PC-3 (cell line): ENCODE results near the gene FIGNL1. TPM values are rescaled to one million over a fixed set of nuclear protein-coding genes. Genes with fewer than 3 reads are reported as not detected.

ENCODE experiments used
- ATAC-seq: fragments of 200-7000 bp; cut with Tn5 transposase; 2 replicates; pipeline ENCODE4 v1.9.1; 2020; ENCODE audit warnings: mild to moderate bottlenecking, moderate library complexity
- BruUV-seq: library from RNA; stranded (reverse); fragments of 400-500 nt; replicated peaks from 2 replicates; lab custom pipeline; 2021; lab: Mats Ljungman, UMichigan
- CTCF ChIA-PET: fragments of 300-600 bp; sonication (Branson Sonifier 250); formaldehyde crosslinking; loops from one replicate; lab custom pipeline; 2022; ENCODE audit warnings: antibody characterized with exemption; lab: Charles Lee
- POLR2A ChIA-PET: fragments of 300-600 bp; sonication (Branson Sonifier 250); formaldehyde crosslinking; loops from one replicate; lab custom pipeline; 2022; ENCODE audit warnings: antibody characterized with exemption; ENCODE audit not compliant: unreplicated experiment; lab: Charles Lee
- DNase-seq: peaks from one replicate; pipeline ENCODE4 v3.0.0-alpha.2; 2015
- H2AFZ ChIP-seq: fragments of 300-600 bp; sonication (generic); 2 replicates; pipeline ENCODE4 v1.6.0; 2016; ENCODE audit warnings: antibody characterized with exemption, low read length
- H3F3A ChIP-seq: fragments of 300-600 bp; sonication (generic); one replicate; pipeline ENCODE4 v1.6.0; 2017; ENCODE audit warnings: antibody characterized with exemption, low read length, control low read depth, mild to moderate bottlenecking; ENCODE audit not compliant: unreplicated experiment
- H3K27ac ChIP-seq: fragments of 300-600 bp; sonication (generic); 2 replicates; pipeline ENCODE4 v1.5.1; 2016; ENCODE audit warnings: mild to moderate bottlenecking, low read length
- H3K27me3 ChIP-seq: fragments of 300-600 bp; sonication (generic); 2 replicates; pipeline ENCODE4 v1.6.1; 2016; ENCODE audit warnings: low read length, mixed read lengths
- H3K36me3 ChIP-seq: fragments of 300-600 bp; sonication (generic); 2 replicates; pipeline ENCODE4 v1.6.1; 2016; ENCODE audit warnings: low read depth, mixed run types, low read length, mixed read lengths
- H3K4me1 ChIP-seq: fragments of 300-600 bp; sonication (generic); 2 replicates; pipeline ENCODE4 v1.5.1; 2016; ENCODE audit warnings: low read length; ENCODE audit not compliant: insufficient read depth
- H3K4me2 ChIP-seq: fragments of 300-600 bp; sonication (generic); 2 replicates; pipeline ENCODE4 v1.6.0; 2016; ENCODE audit warnings: low read length
- H3K4me3 ChIP-seq: fragments of 300-600 bp; sonication (generic); 2 replicates; pipeline ENCODE4 v1.5.1; 2016; ENCODE audit warnings: mild to moderate bottlenecking, low read length, mixed read lengths
- H3K79me2 ChIP-seq: fragments of 300-600 bp; sonication (generic); 2 replicates; pipeline ENCODE4 v1.6.1; 2017; ENCODE audit warnings: low read length, mixed read lengths
- H3K9ac ChIP-seq: fragments of 300-600 bp; sonication (generic); 2 replicates; pipeline ENCODE4 v1.6.0; 2016; ENCODE audit warnings: mild to moderate bottlenecking, low read length
- H3K9me2 ChIP-seq: fragments of 300-600 bp; sonication (generic); replicated peaks from 2 replicates; pipeline ENCODE4 v1.6.1; 2016; ENCODE audit warnings: mixed run types, low read length, mixed read lengths
- H3K9me3 ChIP-seq: fragments of 300-600 bp; sonication (generic); 2 replicates; pipeline ENCODE4 v1.6.1; 2016; ENCODE audit warnings: low read length, mixed read lengths
- H4K20me1 ChIP-seq: fragments of 300-600 bp; sonication (generic); 2 replicates; pipeline ENCODE4 v1.6.1; 2016; ENCODE audit warnings: low read length, mixed read lengths
- CTCF ChIP-seq: fragments of 300-600 bp; sonication (generic); conservative IDR thresholded peaks from 2 replicates; pipeline ENCODE4 v1.5.1; 2017; ENCODE audit warnings: antibody characterized with exemption, low read depth, mild to moderate bottlenecking, low read length
- EZH2 ChIP-seq: fragments of 300-600 bp; sonication (generic); IDR thresholded peaks from one replicate; pipeline ENCODE4 v1.6.1; 2017; ENCODE audit warnings: antibody characterized with exemption, mild to moderate bottlenecking, low read length; ENCODE audit not compliant: unreplicated experiment
- EZH2phosphoT487 ChIP-seq: fragments of 300-600 bp; sonication (generic); IDR thresholded peaks from 2 replicates; pipeline ENCODE4 v1.6.1; 2018; ENCODE audit warnings: mild to moderate bottlenecking, antibody characterized with exemption, low read length, borderline replicate concordance
- intact Hi-C: fragments of 100-400 bp; cut with micrococcal nuclease; formaldehyde crosslinking; loops from 2 replicates; pipeline ENCODE4 v1.9.0; 2023
- total RNA-seq: library from RNA; depleted of rRNA; stranded (reverse); fragments of >200 nt; gene quantifications from 2 replicates; pipeline ENCODE4 v1.2.3, GENCODE V29; 2014

FIGNL1 gene
- total RNA-seq, 1 experiment from 2014 or later: 27.2 TPM

DNA sequence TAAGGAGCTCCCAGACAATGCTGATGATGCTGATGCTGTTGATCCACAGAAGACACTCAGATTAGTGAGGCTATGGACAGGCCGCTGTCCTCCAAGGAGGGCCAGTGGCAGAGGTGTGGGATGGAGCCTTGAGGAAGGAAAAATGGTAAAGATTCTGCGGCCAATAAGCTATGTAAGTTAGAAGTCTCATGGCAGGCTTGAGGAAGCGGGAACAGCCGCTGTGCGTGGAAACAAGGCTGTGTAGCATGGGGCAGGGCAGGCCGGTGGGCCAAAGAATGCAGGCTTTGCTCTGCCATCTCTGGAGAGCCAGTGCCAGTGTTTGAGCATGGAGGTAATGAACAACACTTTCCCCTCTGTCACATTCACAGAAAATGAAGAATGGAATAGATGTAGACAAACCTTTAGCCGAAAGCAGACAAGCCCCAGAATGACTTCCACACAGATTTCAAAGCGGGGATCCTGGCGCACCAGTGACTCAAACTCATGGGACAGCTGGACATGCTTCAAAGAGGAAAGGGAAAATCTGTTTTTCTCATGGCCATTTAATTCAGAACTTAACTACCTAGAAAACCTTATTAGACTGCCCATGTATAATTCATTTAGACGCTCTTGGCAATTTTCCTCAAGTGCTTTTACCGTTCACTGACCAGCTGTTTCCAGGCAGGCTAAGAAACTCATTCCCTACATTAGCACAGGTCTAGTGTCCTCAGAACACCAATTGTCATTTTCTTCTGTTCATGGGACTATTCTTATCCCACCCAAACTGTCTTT lies 16.9 kb upstream of the FIGNL1 start:
- ChIA-PET POLR2A (no interaction called here), CTCF (interaction anchor here (0.6 kb wide), 2 partner anchors 122 to 674 kb away, joined by 3 to 5 read pairs; no protein-coding TSS in a partner anchor)
- BruUV-seq: no TSS peak
- H3K9me2 ChIP-seq: no peaks in the 10 kb centered on the region
- H3K4me1 ChIP-seq: peaks cover 5% of the 10 kb centered on the region; the same call in 1 of the 2 replicates
- no peak overlapping the region for H3K27ac ChIP-seq
- H3K9ac ChIP-seq: no peak overlapping the region
- TF ChIP-seq CTCF (no peak), EZH2phosphoT487 (no peak), EZH2 (no peak)
- no peak for ATAC-seq
- no peaks in the 10 kb centered on the region for H3K79me2 ChIP-seq
- no peaks in the 10 kb centered on the region for H3F3A ChIP-seq
- H3K27me3 ChIP-seq: no peaks in the 10 kb centered on the region
- intact Hi-C loops: loop anchor here (5.0 kb wide), 1 partner anchor 120 kb away; no protein-coding TSS in a partner anchor
- no peak for DNase-seq
- no peak overlapping the region for H3K4me2 ChIP-seq
- H2AFZ ChIP-seq: peak overlapping the region; percentile 98; the same call in 1 of the 2 replicates
- H3K36me3 ChIP-seq: no peaks in the 10 kb centered on the region
- no peak overlapping the region for H3K4me3 ChIP-seq
- no peaks in the 10 kb centered on the region for H4K20me1 ChIP-seq
- no peaks in the 10 kb centered on the region for H3K9me3 ChIP-seq

DNA sequence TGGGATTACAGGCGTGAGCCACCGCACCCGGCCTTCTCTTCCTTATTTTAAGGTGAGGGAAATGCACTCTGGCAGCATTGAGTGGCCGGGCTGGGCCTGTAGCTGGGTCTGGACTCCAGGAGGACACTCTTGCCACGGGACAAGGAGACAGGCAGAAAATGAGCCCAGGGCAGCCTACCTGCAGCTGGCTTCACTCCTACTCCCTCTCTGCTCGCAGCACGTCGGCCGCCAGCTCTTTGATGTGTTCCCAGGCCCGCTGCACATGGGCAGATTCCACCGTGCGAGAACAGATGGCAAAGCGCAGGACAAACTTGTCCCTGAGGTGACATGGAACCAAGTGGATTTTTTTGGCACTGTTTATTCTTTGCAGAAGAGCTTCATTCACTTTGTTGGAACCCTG lies 12.9 kb upstream of the FIGNL1 start:
- no TSS peak for BruUV-seq
- H3K9me2 ChIP-seq: no peaks in the 10 kb centered on the region
- H3K9ac ChIP-seq: no peak overlapping the region
- H3K27ac ChIP-seq: no peak overlapping the region
- DNase-seq: no peak
- POLR2A ChIA-PET: no interaction called here
- H3K79me2 ChIP-seq: no peaks in the 10 kb centered on the region
- H3K4me1 ChIP-seq: peaks cover 5% of the 10 kb centered on the region; the same call in 1 of the 2 replicates
- intact Hi-C loops: no loop called here
- H4K20me1 ChIP-seq: no peaks in the 10 kb centered on the region
- H3K36me3 ChIP-seq: no peaks in the 10 kb centered on the region
- no peak for ATAC-seq
- no peak for TF ChIP-seq CTCF
- TF ChIP-seq EZH2phosphoT487: no peak
- no peak for TF ChIP-seq EZH2
- H3K27me3 ChIP-seq: no peaks in the 10 kb centered on the region
- no peaks in the 10 kb centered on the region for H3K9me3 ChIP-seq
- CTCF ChIA-PET: no interaction called here
- no peak overlapping the region for H3K4me3 ChIP-seq
- no peak overlapping the region for H3K4me2 ChIP-seq
- no peak overlapping the region for H2AFZ ChIP-seq
- H3F3A ChIP-seq: no peaks in the 10 kb centered on the region

GRCh38 chr7:50462361-50462760 lies 12.2 kb upstream of the FIGNL1 start:
- no peaks in the 10 kb centered on the region for H3K79me2 ChIP-seq
- TF ChIP-seq EZH2: no peak
- TF ChIP-seq EZH2phosphoT487: no peak
- TF ChIP-seq CTCF: no peak
- no peak overlapping the region for H2AFZ ChIP-seq
- no peaks in the 10 kb centered on the region for H3K27me3 ChIP-seq
- ATAC-seq (no peak), DNase-seq (no peak)
- intact Hi-C loops: no loop called here
- BruUV-seq: no TSS peak
- H3K36me3 ChIP-seq: no peaks in the 10 kb centered on the region
- H3K9me3 ChIP-seq: no peaks in the 10 kb centered on the region
- ChIA-PET CTCF (no interaction called here), POLR2A (no interaction called here)
- no peak overlapping the region for H3K9ac ChIP-seq
- no peaks in the 10 kb centered on the region for H3F3A ChIP-seq
- no peaks in the 10 kb centered on the region for H3K9me2 ChIP-seq
- H3K27ac ChIP-seq: no peak overlapping the region
- no peaks in the 10 kb centered on the region for H3K4me1 ChIP-seq
- no peaks in the 10 kb centered on the region for H4K20me1 ChIP-seq
- no peak overlapping the region for H3K4me3 ChIP-seq
- no peak overlapping the region for H3K4me2 ChIP-seq
